ENCODE data around the gene BIRC2. TPM values are rescaled to one million over a fixed set of nuclear protein-coding genes. Genes with fewer than 3 reads are reported as not detected.

BIRC2 gene
- total and polyA plus RNA-seq, 2 of the 4 experiments (the other 2 are of a cell fraction) = 48.0 to 204 TPM

- dilution Hi-C loops (cut with HindIII; ENCODE audit: low sequenced_read_pairs, unreplicated experiment) = no loop called here
Measured at GRCh38 chr11:102378818-102379217, 31.8 kb downstream of the BIRC2 start.

More at GRCh38 chr11:102378818-102379217, 31.8 kb downstream of the BIRC2 start:
- Histone ChIP-seq H3K4ac (ENCODE audit: low read depth, low read length) (no peak overlapping the region), H2AK9ac (replicated peaks; ENCODE audit: low read depth, low read length, poor library complexity) (no peak overlapping the region), H2BK5ac (ENCODE audit: low read depth, low read length, poor library complexity, severe bottlenecking) (no peak overlapping the region), H2AFZ (replicated peaks; ENCODE audit: low read length, poor library complexity) (no peak overlapping the region), H3K27ac (ENCODE audit: insufficient read depth, low read length) (no peak overlapping the region), H3K14ac (replicated peaks; ENCODE audit: low read depth, low read length) (no peak overlapping the region), H3K56ac (ENCODE audit: extremely low read depth, insufficient read depth, low read length) (no peak overlapping the region), H3K36me3 (ENCODE audit: control insufficient read depth, insufficient read depth, low read length) (peaks cover 33% of the 10 kb centered on the region), H2BK120ac (ENCODE audit: low read depth, low read length) (no peak overlapping the region), H3K18ac (ENCODE audit: low read depth, low read length) (no peak overlapping the region), H3K4me1 (ENCODE audit: control insufficient read depth, insufficient read depth, low read length) (peaks cover 4% of the 10 kb centered on the region; the same call in 1 of the 2 replicates), H4K20me1 (ENCODE audit: insufficient read depth, low read length) (peaks cover 17% of the 10 kb centered on the region; the same call in 1 of the 2 replicates), H2BK15ac (ENCODE audit: low read depth, low read length) (no peak overlapping the region), H2AK5ac (ENCODE audit: low read depth, low read length) (no peak overlapping the region), H4K8ac (ENCODE audit: low read depth in 2 of 2, low read length in 2 of 2) (no peak overlapping the region), H3K27me3 (ENCODE audit: control insufficient read depth, insufficient read depth, low read length) (no peaks in the 10 kb centered on the region), H4K91ac (ENCODE audit: insufficient read depth, low read depth, low read length) (no peak overlapping the region), H3K79me1 (ENCODE audit: low read depth in 1 of 2, low read length in 2 of 2) (peaks cover 26 to 61% of the 10 kb centered on the region in 2 experiments), H3K4me3 (ENCODE audit: insufficient read depth, low read depth, low read length) (no peak overlapping the region), H3K9ac (ENCODE audit: low read depth, low read length) (no peak overlapping the region), H2BK20ac (ENCODE audit: low read depth, low read length) (no peak overlapping the region), H3K9me3 (ENCODE audit: control insufficient read depth, insufficient read depth, low read length) (no peaks in the 10 kb centered on the region), H3K9me1 (ENCODE audit: insufficient read depth, low read length) (peaks cover 8% of the 10 kb centered on the region), H4K5ac (ENCODE audit: low read depth, low read length) (no peak overlapping the region), H3K4me2 (ENCODE audit: low read depth, low read length) (no peak overlapping the region), H3K23ac (ENCODE audit: low read depth, low read length) (no peak overlapping the region)
- ATAC-seq (ENCODE audit: low read depth) (no peak), DNase-seq (no peak)
- no TSS peak for BruUV-seq (replicated peaks)
- in situ Hi-C loops (cut with MboI; ENCODE audit: low sequenced_read_pairs) (loop anchor here (25.0 kb wide), 1 partner anchor 92 kb away; no protein-coding TSS in a partner anchor), intact Hi-C loops (cut with micrococcal nuclease) (no loop called here)
- ChIA-PET POLR2A (ENCODE audit: unreplicated experiment) (no interaction called here), CTCF (interaction anchor here (1.2 kb wide), 1 partner anchor 117 kb away, joined by 3 read pairs; no protein-coding TSS in a partner anchor)
- TF ChIP-seq RFX5 (IDR thresholded peaks at IDR 0.05; ENCODE audit: low read depth, low read length) (no peak), RCOR1 (IDR thresholded peaks at IDR 0.05; ENCODE audit: insufficient replicate concordance, low read length) (no peak), CTCF (conservative IDR thresholded peaks at IDR 0.05; ENCODE audit: low read depth, low read length) (no peak), CHD1 (IDR thresholded peaks at IDR 0.05; ENCODE audit: low read depth, low read length) (no peak), MXI1 (IDR thresholded peaks at IDR 0.05; ENCODE audit: borderline replicate concordance, low read depth, low read length) (no peak), NFE2L2 (IDR thresholded peaks at IDR 0.05; ENCODE audit: low read depth, low read length) (no peak), SMC3 (IDR thresholded peaks at IDR 0.05; ENCODE audit: low read depth, low read length) (no peak), CEBPB (IDR thresholded peaks at IDR 0.05; ENCODE audit: low read depth, low read length) (no peak), RAD21 (IDR thresholded peaks at IDR 0.05; ENCODE audit: low read length) (no peak), POLR2A (IDR thresholded peaks at IDR 0.05; ENCODE audit: low read depth, low read length) (no peak), FOS (IDR thresholded peaks at IDR 0.05; ENCODE audit: low read depth, low read length) (no peak), ELK1 (IDR thresholded peaks at IDR 0.05; ENCODE audit: borderline replicate concordance, low read depth, low read length) (no peak), MAFK (IDR thresholded peaks at IDR 0.05; ENCODE audit: low read depth, low read length) (no peak), USF2 (IDR thresholded peaks at IDR 0.05; ENCODE audit: low read depth, low read length) (no peak), BHLHE40 (IDR thresholded peaks at IDR 0.05; ENCODE audit: low read depth, low read length) (no peak), MAZ (IDR thresholded peaks at IDR 0.05; ENCODE audit: borderline replicate concordance, low read depth, low read length) (no peak)
